Measurements from ENCODE around the gene CRCP. TPM values are rescaled to one million over a fixed set of nuclear protein-coding genes. Genes with fewer than 3 reads are reported as not detected.

The CRCP gene
- total and polyA plus RNA-seq, 2 of the 13 experiments (the other 11 are each of a cell fraction or from before 2014, with no cell fraction given): 22.7 to 31.0 TPM

DNA sequence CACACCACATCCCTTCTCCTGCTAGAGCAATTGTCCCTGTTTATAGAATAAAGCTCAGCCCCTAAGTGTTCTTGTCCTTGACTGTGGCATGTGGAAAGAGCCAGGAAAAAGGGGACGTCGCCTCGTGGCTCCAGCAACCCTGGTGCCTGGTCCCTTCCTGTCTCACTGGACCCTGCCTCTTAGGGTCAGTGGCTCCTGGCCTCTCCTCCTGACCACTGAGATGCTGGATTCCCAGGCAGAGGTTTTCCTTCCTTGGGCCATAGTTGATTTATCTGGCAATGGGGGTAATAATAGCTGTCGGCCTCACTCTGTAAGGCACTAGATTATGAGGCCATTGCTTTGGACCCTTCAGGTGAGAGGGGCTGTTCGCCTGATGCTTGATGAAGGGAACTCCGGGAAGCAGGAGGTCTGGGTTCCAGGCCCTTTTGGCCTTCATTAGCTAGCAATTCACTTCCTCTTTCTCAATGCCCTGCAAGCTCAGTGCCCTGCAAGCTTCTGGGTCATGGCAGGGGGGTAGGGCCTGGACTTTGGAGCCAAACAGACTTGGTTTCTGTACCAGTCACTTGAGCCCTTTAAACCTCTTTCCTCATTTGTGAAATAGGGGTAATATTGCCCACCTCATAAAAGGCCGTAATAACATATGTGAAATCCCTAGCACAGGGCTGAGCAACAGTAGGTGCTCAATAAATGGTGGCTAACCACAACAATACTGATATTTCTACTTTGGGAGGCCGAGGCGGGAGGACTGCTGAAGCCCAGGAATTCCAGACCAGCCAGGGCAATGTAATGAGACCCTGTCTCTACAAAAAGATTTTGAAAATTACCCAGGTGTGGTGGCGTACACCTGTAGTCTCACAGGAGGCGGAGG lies 38.0 kb upstream of the CRCP start (continued):
- TF ChIP-seq SIX1 (CRISPR knock-in tag; IDR thresholded peaks at IDR 0.05; ENCODE audit: borderline replicate concordance): no peak
- TF ChIP-seq, protein P1, sequence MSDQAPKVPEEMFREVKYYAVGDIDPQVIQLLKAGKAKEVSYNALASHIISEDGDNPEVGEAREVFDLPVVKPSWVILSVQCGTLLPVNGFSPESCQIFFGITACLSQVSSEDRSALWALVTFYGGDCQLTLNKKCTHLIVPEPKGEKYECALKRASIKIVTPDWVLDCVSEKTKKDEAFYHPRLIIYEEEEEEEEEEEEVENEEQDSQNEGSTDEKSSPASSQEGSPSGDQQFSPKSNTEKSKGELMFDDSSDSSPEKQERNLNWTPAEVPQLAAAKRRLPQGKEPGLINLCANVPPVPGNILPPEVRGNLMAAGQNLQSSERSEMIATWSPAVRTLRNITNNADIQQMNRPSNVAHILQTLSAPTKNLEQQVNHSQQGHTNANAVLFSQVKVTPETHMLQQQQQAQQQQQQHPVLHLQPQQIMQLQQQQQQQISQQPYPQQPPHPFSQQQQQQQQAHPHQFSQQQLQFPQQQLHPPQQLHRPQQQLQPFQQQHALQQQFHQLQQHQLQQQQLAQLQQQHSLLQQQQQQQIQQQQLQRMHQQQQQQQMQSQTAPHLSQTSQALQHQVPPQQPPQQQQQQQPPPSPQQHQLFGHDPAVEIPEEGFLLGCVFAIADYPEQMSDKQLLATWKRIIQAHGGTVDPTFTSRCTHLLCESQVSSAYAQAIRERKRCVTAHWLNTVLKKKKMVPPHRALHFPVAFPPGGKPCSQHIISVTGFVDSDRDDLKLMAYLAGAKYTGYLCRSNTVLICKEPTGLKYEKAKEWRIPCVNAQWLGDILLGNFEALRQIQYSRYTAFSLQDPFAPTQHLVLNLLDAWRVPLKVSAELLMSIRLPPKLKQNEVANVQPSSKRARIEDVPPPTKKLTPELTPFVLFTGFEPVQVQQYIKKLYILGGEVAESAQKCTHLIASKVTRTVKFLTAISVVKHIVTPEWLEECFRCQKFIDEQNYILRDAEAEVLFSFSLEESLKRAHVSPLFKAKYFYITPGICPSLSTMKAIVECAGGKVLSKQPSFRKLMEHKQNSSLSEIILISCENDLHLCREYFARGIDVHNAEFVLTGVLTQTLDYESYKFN (CRISPR knock-in tag; conservative IDR thresholded peaks at IDR 0.05): peak; percentile 77
- TF ChIP-seq, protein P2, sequence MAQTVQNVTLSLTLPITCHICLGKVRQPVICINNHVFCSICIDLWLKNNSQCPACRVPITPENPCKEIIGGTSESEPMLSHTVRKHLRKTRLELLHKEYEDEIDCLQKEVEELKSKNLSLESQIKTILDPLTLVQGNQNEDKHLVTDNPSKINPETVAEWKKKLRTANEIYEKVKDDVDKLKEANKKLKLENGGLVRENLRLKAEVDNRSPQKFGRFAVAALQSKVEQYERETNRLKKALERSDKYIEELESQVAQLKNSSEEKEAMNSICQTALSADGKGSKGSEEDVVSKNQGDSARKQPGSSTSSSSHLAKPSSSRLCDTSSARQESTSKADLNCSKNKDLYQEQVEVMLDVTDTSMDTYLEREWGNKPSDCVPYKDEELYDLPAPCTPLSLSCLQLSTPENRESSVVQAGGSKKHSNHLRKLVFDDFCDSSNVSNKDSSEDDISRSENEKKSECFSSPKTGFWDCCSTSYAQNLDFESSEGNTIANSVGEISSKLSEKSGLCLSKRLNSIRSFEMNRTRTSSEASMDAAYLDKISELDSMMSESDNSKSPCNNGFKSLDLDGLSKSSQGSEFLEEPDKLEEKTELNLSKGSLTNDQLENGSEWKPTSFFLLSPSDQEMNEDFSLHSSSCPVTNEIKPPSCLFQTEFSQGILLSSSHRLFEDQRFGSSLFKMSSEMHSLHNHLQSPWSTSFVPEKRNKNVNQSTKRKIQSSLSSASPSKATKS (CRISPR knock-in tag; IDR thresholded peaks at IDR 0.05): no peak
- no peak for TF ChIP-seq IRX3 (CRISPR knock-in tag; IDR thresholded peaks at IDR 0.05; ENCODE audit: borderline replicate concordance, low read depth)
- peak; percentile 98 for TF ChIP-seq ZKSCAN8 (CRISPR knock-in tag; IDR thresholded peaks at IDR 0.05; ENCODE audit: borderline replicate concordance)
- no peak for TF ChIP-seq ZNF558 (CRISPR knock-in tag; IDR thresholded peaks at IDR 0.05; ENCODE audit: borderline replicate concordance)
- TF ChIP-seq NFE2L2 (IDR thresholded peaks at IDR 0.05; ENCODE audit: low read length): no peak
- no peak for TF ChIP-seq ZNF557 (CRISPR knock-in tag; IDR thresholded peaks at IDR 0.05)
- TF ChIP-seq MYPOP (CRISPR knock-in tag; IDR thresholded peaks at IDR 0.05): 0 out of 2 replicates have a peak, but pooled peaks have one; percentile 24
- TF ChIP-seq DPF2 (CRISPR knock-in tag; IDR thresholded peaks at IDR 0.05; ENCODE audit: borderline replicate concordance, low read depth): 0 out of 2 replicates have a peak, but pooled peaks have one; percentile 16
- TF ChIP-seq ZNF747 (CRISPR knock-in tag; IDR thresholded peaks at IDR 0.05; ENCODE audit: borderline replicate concordance): no peak
- no peak for TF ChIP-seq ATM (IDR thresholded peaks at IDR 0.05; ENCODE audit: borderline replicate concordance)
- peak; percentile 1 for TF ChIP-seq ASH2L (IDR thresholded peaks at IDR 0.05; ENCODE audit: insufficient read length, low read depth, low read length)
- peak; percentile 47 for TF ChIP-seq SALL1 (CRISPR knock-in tag; IDR thresholded peaks at IDR 0.05)
- TF ChIP-seq UBTF (CRISPR knock-in tag; IDR thresholded peaks at IDR 0.05): 0 out of 2 replicates have a peak, but pooled peaks have one; percentile 15
- no peak for TF ChIP-seq AGO2 (optimal IDR thresholded peaks at IDR 0.05; ENCODE audit: low read depth, low read length)
- TF ChIP-seq HDAC2 (CRISPR knock-in tag; IDR thresholded peaks at IDR 0.05): peak; percentile 57; the same call in 1 of the 2 replicates
- TF ChIP-seq POLR2A (IDR thresholded peaks at IDR 0.05; ENCODE audit: insufficient read depth in 1 of 2, low read depth in 2 of 2, low read length in 2 of 2): peak; percentile 37; a peak in 1 of 4 replicates

Data from HepG2 (cell line).